ENCODE data around the gene PCSK9.
"Not testable (repeated sequence)": the region's sequence is repeated elsewhere in the genome, so short reads cannot be mapped to it uniquely, and the experiment has no call there.

The PCSK9 gene

DNA sequence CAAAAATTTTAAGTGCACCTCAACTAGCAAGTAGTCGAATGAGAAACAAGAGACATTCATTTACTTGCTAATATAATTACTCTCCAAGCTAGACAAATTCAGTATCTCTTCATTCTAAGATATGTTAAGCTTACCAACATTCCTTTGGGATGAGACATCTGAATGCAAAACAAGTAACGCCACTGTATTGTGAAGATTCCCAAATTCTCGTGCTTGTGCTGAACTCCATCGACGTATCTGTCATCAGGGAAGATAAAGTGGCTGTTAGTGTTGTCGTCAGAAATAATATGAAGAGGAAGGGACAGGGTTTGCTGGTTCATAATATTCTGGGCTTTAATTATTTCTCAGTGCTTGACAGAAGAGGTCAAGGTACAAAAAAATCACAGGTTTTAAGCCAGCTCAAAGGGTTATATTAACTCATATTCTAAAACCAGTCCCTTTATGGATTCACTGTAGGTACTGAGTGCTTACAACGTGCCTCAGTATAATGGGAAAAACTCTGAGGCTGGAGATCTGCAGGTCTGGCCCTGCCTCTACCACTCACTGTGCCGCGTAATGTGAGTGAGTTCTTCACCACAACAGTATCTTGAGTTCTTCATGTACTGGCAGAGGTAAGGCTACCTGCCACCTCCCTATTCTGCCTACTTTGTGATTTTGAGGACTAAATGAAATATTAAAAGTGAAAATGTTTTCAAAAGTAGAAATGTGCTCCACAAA is 42.0 kb downstream of the PCSK9 start:
- DNase-seq (ENCODE audit: low spot score), result no peak

DNA sequence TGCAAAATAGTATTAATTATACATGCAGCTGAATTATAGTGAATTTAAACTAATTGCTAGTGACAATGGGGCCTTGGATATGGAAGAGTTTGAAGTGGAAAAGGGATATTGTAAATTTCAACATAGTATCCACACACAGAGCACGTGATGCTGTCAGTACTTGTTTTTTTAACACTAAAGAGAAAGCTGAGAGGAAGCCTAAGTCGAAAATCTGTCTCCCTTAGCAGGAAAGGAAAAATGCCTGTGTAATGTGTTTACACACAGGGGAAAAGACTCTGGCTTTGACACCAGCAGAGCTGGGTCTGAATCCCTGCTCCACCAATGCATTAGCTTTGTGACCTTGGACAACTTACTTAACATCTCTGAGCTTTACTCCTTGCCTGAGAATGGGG is 42.6 kb downstream of the PCSK9 start:
- DNase-seq (ENCODE audit: low spot score), result no peak

DNA sequence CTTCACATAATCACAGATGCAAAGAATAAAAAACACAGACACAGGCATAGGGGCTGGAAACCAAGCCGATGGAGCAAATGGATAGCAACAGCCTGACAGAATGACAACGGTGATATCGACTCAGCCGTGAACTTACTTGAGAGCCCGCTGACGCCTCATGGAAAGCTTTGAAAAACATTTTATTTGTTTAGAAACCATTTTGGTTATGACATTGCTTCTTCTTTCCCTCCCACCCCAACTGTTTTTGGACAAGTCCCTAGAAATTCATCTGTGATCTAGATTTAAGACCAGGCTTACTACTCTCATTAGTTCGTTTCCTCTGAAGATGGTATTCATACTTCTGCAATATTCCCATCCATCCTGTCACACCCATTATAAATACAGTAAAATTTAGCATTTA is 44.9 kb downstream of the PCSK9 start:
- no peak for DNase-seq (ENCODE audit: low spot score)

DNA sequence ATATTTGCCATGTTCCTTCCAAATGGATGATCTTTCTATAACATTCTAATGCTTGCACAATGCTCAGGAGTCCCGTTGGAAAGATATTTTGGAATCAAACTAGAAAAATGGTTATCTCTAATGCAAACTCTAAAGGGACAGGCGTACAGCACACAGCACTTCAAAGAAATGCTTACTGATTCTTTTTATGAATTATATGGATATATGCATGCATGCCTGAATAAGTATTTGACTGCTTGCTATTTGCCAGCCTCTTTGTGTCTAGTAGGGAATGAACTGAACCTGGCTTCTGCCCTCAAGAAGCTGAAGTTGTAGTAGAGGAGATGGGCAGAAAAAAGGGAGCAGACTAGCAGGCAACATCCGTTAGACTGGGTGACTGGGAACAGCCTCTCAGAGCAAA is 48.1 kb downstream of the PCSK9 start:
- no peak for DNase-seq (ENCODE audit: low spot score)

DNA sequence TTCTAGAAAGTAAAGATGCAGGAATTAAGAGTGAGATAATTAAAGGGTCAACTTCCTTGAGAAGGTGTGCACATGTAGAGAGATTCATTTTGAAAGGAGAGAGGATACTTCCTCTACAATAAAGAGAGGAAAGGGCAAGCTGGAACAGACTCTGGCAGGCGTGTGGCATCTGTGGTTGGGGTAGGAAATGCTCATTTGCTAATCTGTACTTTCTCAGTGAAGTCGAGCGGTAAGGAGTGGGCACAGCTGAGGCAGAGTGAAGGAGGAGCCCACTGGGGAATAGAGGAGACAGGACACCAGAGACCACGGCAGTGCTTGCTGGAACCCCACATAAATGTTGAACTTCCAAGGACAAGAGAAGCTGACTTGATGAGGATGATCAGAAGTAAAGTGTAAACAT is 49.1 kb downstream of the PCSK9 start:
- no peak for DNase-seq (ENCODE audit: low spot score)

DNA sequence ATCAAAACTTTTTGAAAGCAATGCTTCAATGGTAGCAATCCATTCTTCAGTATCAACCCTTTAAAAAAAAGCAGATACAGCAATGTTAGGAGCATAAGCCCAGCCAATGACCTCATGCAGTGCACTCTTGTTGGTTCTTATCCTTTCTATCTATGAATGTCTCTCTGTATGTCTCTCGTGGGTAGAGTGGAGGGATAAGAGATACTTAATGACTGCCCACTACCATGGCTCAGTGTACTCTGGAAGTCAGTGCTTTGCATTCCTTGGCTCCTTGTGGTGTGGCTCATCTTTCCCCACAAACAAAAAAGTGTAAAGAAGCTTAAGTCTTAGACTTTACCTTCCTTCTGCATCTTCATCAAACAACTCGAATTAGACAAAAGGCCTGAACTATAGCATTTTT is 50.3 kb downstream of the PCSK9 start:
- DNase-seq (ENCODE audit: low spot score), result no peak

DNA sequence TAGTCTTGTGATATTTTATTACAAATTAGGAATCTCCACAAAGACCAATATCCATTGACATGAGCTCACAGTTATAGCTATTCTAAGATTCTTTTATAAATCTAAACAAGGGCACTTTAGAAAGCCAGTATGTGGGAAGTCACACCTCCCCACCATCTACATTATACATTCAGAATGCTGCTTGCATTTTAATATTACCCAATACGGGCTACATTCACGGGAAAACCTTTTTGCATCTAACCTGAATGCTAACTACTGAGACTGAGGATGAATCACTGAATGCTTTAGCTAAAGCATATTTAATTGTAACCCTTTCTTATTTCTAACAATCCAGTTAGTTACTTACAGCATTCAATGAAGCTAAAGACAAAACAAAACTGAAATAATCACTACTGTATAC is 53.1 kb downstream of the PCSK9 start:
- no peak for DNase-seq (ENCODE audit: low spot score)

DNA sequence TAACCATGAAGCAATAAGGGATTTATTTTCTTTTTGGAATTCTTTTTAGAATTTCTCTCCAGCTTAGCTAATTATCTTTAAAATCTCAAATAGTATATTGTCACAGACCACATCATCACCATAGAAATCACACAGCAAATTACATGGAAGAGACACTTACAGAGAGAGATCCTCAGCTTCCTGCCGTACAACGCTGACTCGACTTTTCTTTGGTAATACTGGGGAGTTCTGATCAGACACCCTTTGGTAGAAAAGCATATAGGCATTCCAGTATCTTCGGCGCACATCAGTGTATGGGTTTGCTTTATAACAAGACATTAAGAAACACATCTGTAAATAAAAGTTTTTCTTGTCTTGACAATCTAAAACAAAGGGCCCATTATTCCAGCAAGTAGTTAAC is 55.7 kb downstream of the PCSK9 start:
- no peak for DNase-seq (ENCODE audit: low spot score)

DNA sequence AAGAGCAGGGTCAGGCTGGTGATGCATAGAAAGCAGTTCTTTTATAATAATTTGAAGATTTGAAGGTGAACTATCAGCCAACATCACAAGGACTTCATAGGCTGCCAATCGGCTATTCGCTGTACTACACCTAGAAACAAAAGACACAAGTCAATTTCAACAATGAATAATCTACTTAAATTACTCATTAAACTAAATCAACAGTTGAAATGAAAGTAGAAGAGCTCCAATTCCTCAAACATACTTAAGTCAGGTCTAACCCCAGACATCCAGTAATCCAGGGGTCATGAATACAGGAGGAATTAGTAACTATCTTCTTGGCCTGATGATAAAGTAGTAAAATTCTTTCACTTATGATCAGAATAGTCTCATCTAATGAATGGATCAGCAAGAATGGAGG is 64.5 kb downstream of the PCSK9 start:
- no peak for DNase-seq (ENCODE audit: low spot score)

DNA sequence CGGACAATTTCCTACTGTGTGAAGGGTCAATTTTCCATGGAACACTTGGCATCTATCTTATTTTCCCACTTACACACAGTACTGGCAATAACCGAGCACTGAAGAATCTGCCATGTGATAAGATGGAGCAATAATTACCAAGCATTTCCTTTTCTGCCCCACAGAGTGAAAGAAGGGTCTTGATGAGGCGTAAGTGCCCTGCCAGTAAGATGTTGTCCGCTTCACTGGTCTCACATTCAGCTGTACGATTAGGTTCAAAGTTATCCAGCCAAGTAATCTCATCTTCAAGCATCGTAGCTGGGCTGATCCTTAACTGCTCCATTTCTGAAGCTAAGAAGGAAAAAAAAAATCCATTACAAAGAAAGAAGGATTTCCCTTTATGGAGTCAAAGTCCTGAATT is 67.8 kb downstream of the PCSK9 start:
- DNase-seq (ENCODE audit: low spot score), result no peak

DNA sequence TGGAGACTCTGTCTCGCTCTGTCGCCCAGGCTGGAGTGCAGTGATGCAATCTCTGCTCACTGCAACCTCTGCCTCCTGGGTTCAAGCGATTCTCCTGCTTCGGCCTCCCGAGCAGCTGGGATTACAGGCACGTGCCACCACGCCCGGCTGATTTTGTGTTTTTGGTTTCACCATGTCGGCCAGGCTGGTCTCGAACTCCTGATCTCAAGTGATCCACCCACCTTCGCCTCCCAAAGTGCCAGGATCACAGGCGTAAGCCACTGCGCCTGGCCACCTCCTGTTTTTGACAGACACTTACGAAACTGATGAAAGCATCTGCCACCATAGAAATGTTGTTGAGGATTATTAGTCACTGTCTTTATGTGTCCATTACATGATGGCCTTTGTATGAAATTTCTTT is 69.7 kb downstream of the PCSK9 start:
- not testable (repeated sequence) for DNase-seq (ENCODE audit: low spot score)

Measured in SW480 (cell line).